HEK293 (cell line): ENCODE measurements around the gene SLC28A1.

Experiments
- CTCF ChIA-PET: fragments of 350-600 bp; formaldehyde crosslinking; extraction: SDS; loops from one replicate; lab custom pipeline; 2021; ENCODE audit warnings: antibody characterized with exemption; lab: Yijun Ruan, JAX
- POLR2A ChIA-PET: fragments of 300-600 bp; formaldehyde crosslinking; extraction: SDS; loops from one replicate; lab custom pipeline; 2020; ENCODE audit warnings: antibody characterized with exemption, inconsistent platforms; lab: Yijun Ruan, JAX
- H3K27ac ChIP-seq: fragments of 200-500 bp; sonication (Bioruptor generic); 2 replicates; pipeline ENCODE4 v1.5.1; 2014; ENCODE audit warnings: low read depth, low read length, control low read depth, inconsistent platforms; ENCODE audit errors: extremely low read depth
- H3K36me3 ChIP-seq, 2 experiments: fragments of 200-500 bp in 1 of 2; sonication (Bioruptor generic) in 1 of 2; 1 replicate in 1 of 2; 2 replicates in 1 of 2; pipeline ENCODE4 v1.5.1; 2014 to 2017; ENCODE audit warnings: inconsistent platforms in 2 of 2, low read length in 2 of 2; ENCODE audit not compliant: control insufficient read depth in 2 of 2, insufficient read depth in 1 of 2
- H3K4me1 ChIP-seq: fragments of 200-500 bp; sonication (Bioruptor generic); 2 replicates; pipeline ENCODE4 v1.5.1; 2014; ENCODE audit warnings: mild to moderate bottlenecking, low read length, inconsistent platforms; ENCODE audit not compliant: control insufficient read depth, insufficient read depth
- H3K4me3 ChIP-seq: 2 replicates; pipeline ENCODE4 v1.5.1; 2011; ENCODE audit warnings: low read depth, mild to moderate bottlenecking, control low read depth, low read length, moderate library complexity
- H3K9me3 ChIP-seq: fragments of 200-500 bp; sonication (Bioruptor generic); 2 replicates; pipeline ENCODE4 v1.5.1; 2014; ENCODE audit warnings: low read depth, low read length, inconsistent platforms; ENCODE audit not compliant: control insufficient read depth, insufficient read depth
- BCL11A ChIP-seq: fragments of 450-650 bp; formaldehyde crosslinking; IDR thresholded peaks from 2 replicates; pipeline ENCODE4 v1.5.1; 2016; ENCODE audit warnings: low read depth, missing biosample characterization, missing genetic modification characterization
- GFI1B ChIP-seq: fragments of 450-650 bp; formaldehyde crosslinking; IDR thresholded peaks from 2 replicates; pipeline ENCODE4 v1.5.1; 2016; ENCODE audit warnings: missing biosample characterization, missing genetic modification characterization
- PRDM1 ChIP-seq: fragments of 450-650 bp; formaldehyde crosslinking; IDR thresholded peaks from 2 replicates; pipeline ENCODE4; 2016; ENCODE audit warnings: missing biosample characterization, missing genetic modification characterization
- PRDM4 ChIP-seq: fragments of 450-650 bp; formaldehyde crosslinking; IDR thresholded peaks from 2 replicates; pipeline ENCODE4 v1.5.1; 2017; ENCODE audit warnings: missing biosample characterization, missing genetic modification characterization
- SETDB1 ChIP-seq: IDR thresholded peaks from one replicate; pipeline ENCODE4 v1.6.1; 2017; ENCODE audit warnings: mild to moderate bottlenecking, low read length, moderate library complexity, mixed read lengths; ENCODE audit not compliant: insufficient read length
- SP2 ChIP-seq: fragments of 450-650 bp; formaldehyde crosslinking; IDR thresholded peaks from 2 replicates; pipeline ENCODE4 v1.5.1; 2016; ENCODE audit warnings: missing biosample characterization, missing genetic modification characterization
- ZNF169 ChIP-seq: fragments of 450-650 bp; formaldehyde crosslinking; IDR thresholded peaks from 2 replicates; pipeline ENCODE4 v1.5.1; 2016; ENCODE audit warnings: missing biosample characterization, missing genetic modification characterization
- ZNF19 ChIP-seq: fragments of 450-650 bp; formaldehyde crosslinking; IDR thresholded peaks from 2 replicates; pipeline ENCODE4; 2016; ENCODE audit warnings: missing biosample characterization, missing genetic modification characterization, low read depth
- ZNF280C ChIP-seq: fragments of 450-650 bp; formaldehyde crosslinking; IDR thresholded peaks from 2 replicates; pipeline ENCODE4 v1.5.1; 2016; ENCODE audit warnings: missing biosample characterization, missing genetic modification characterization
- ZNF341 ChIP-seq: fragments of 450-650 bp; formaldehyde crosslinking; IDR thresholded peaks from 2 replicates; pipeline ENCODE4; 2016; ENCODE audit warnings: low read depth, missing biosample characterization, missing genetic modification characterization
- ZNF391 ChIP-seq: fragments of 450-650 bp; formaldehyde crosslinking; IDR thresholded peaks from 2 replicates; pipeline ENCODE4 v1.5.1; 2016; ENCODE audit warnings: low read depth, missing biosample characterization, missing genetic modification characterization, borderline replicate concordance
- ZNF426 ChIP-seq: fragments of 450-650 bp; formaldehyde crosslinking; IDR thresholded peaks from 2 replicates; pipeline ENCODE4 v1.5.1; 2017; ENCODE audit warnings: missing biosample characterization, missing genetic modification characterization, mild to moderate bottlenecking, inconsistent platforms, moderate library complexity
- ZNF521 ChIP-seq: fragments of 450-650 bp; formaldehyde crosslinking; IDR thresholded peaks from 2 replicates; pipeline ENCODE4 v1.5.1; 2017; ENCODE audit warnings: missing biosample characterization, mild to moderate bottlenecking, missing genetic modification characterization
- ZNF558 ChIP-seq: fragments of 450-650 bp; formaldehyde crosslinking; IDR thresholded peaks from 2 replicates; pipeline ENCODE4 v1.5.1; 2016; ENCODE audit warnings: missing biosample characterization, missing genetic modification characterization
- ZNF670 ChIP-seq: fragments of 450-650 bp; formaldehyde crosslinking; IDR thresholded peaks from 2 replicates; pipeline ENCODE4 v1.5.1; 2016; ENCODE audit warnings: missing biosample characterization, missing genetic modification characterization, low read depth
- TF ChIP-seq, protein P1 (sequence below): fragments of 450-650 bp; formaldehyde crosslinking; IDR thresholded peaks from 2 replicates; pipeline ENCODE4 v1.5.1; 2016; ENCODE audit warnings: missing biosample characterization, missing genetic modification characterization
- TF ChIP-seq, protein P2 (sequence below): fragments of 450-650 bp; formaldehyde crosslinking; IDR thresholded peaks from 2 replicates; pipeline ENCODE4 v1.5.1; 2016; ENCODE audit warnings: missing biosample characterization, missing genetic modification characterization
- TF ChIP-seq, protein P3 (sequence below): fragments of 450-650 bp; formaldehyde crosslinking; IDR thresholded peaks from 2 replicates; pipeline ENCODE4 v1.5.1; 2016; ENCODE audit warnings: missing biosample characterization, missing genetic modification characterization

Gene SLC28A1

GRCh38 chr15:84883466-84883865, 996 bp upstream of the SLC28A1 start (continued):
- TF ChIP-seq ZNF280C (tag by site-specific recombination), result no peak
- TF ChIP-seq PRDM1 (tag by site-specific recombination), result no peak
- TF ChIP-seq GFI1B (tag by site-specific recombination), result no peak
- TF ChIP-seq, protein P1, sequence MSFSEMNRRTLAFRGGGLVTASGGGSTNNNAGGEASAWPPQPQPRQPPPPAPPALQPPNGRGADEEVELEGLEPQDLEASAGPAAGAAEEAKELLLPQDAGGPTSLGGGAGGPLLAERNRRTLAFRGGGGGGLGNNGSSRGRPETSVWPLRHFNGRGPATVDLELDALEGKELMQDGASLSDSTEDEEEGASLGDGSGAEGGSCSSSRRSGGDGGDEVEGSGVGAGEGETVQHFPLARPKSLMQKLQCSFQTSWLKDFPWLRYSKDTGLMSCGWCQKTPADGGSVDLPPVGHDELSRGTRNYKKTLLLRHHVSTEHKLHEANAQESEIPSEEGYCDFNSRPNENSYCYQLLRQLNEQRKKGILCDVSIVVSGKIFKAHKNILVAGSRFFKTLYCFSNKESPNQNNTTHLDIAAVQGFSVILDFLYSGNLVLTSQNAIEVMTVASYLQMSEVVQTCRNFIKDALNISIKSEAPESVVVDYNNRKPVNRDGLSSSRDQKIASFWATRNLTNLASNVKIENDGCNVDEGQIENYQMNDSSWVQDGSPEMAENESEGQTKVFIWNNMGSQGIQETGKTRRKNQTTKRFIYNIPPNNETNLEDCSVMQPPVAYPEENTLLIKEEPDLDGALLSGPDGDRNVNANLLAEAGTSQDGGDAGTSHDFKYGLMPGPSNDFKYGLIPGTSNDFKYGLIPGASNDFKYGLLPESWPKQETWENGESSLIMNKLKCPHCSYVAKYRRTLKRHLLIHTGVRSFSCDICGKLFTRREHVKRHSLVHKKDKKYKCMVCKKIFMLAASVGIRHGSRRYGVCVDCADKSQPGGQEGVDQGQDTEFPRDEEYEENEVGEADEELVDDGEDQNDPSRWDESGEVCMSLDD (tag by site-specific recombination), result no peak

- ChIA-PET CTCF (interaction anchor here (0.9 kb wide), 1 partner anchor 287 kb away, joined by 3 read pairs; no protein-coding TSS in a partner anchor), POLR2A (no interaction called here)
- Histone ChIP-seq H3K27ac (no peak overlapping the region), H3K9me3 (no peaks in the 10 kb centered on the region), H3K4me3 (no peak overlapping the region), H3K36me3 (no peaks in the 10 kb centered on the region), H3K4me1 (no peaks in the 10 kb centered on the region)
- TF ChIP-seq, protein P2, sequence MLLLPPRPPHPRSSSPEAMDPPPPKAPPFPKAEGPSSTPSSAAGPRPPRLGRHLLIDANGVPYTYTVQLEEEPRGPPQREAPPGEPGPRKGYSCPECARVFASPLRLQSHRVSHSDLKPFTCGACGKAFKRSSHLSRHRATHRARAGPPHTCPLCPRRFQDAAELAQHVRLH (tag by site-specific recombination), result no peak
- no peak for TF ChIP-seq SP2
- no peak for TF ChIP-seq ZNF521 (tag by site-specific recombination)
- TF ChIP-seq ZNF391 (tag by site-specific recombination), result no peak
These were observed 1.3 kb downstream of the SLC28A1 start for GRCh38 chr15:84885801-84886200.

- ChIA-PET CTCF (interaction anchor here (0.6 to 0.9 kb wide), 3 partner anchors 12 to 287 kb away, joined by 3 to 4 read pairs (median 3); no protein-coding TSS in a partner anchor), POLR2A (no interaction called here)
- Histone ChIP-seq H3K9me3 (no peaks in the 10 kb centered on the region), H3K4me1 (no peaks in the 10 kb centered on the region), H3K4me3 (no peak overlapping the region), H3K27ac (no peak overlapping the region), H3K36me3 (no peaks in the 10 kb centered on the region)
- no peak for TF ChIP-seq SETDB1
- TF ChIP-seq ZNF558 (tag by site-specific recombination), result no peak
- TF ChIP-seq BCL11A (tag by site-specific recombination), result no peak
- TF ChIP-seq ZNF341 (tag by site-specific recombination), result no peak
These were observed 1.9 kb downstream of the SLC28A1 start for GRCh38 chr15:84886211-84886983.

- H3K36me3 ChIP-seq, result no peaks in the 10 kb centered on the region
- H3K9me3 ChIP-seq, result no peaks in the 10 kb centered on the region
- H3K27ac ChIP-seq, result no peak overlapping the region
- POLR2A ChIA-PET, result no interaction called here
- CTCF ChIA-PET, result interaction anchor here (0.6 to 1.4 kb wide), 5 partner anchors 11 to 288 kb away, joined by 3 to 4 read pairs (median 4); no protein-coding TSS in a partner anchor
- H3K4me3 ChIP-seq, result no peak overlapping the region
- H3K4me1 ChIP-seq, result no peaks in the 10 kb centered on the region
- TF ChIP-seq, protein P3, sequence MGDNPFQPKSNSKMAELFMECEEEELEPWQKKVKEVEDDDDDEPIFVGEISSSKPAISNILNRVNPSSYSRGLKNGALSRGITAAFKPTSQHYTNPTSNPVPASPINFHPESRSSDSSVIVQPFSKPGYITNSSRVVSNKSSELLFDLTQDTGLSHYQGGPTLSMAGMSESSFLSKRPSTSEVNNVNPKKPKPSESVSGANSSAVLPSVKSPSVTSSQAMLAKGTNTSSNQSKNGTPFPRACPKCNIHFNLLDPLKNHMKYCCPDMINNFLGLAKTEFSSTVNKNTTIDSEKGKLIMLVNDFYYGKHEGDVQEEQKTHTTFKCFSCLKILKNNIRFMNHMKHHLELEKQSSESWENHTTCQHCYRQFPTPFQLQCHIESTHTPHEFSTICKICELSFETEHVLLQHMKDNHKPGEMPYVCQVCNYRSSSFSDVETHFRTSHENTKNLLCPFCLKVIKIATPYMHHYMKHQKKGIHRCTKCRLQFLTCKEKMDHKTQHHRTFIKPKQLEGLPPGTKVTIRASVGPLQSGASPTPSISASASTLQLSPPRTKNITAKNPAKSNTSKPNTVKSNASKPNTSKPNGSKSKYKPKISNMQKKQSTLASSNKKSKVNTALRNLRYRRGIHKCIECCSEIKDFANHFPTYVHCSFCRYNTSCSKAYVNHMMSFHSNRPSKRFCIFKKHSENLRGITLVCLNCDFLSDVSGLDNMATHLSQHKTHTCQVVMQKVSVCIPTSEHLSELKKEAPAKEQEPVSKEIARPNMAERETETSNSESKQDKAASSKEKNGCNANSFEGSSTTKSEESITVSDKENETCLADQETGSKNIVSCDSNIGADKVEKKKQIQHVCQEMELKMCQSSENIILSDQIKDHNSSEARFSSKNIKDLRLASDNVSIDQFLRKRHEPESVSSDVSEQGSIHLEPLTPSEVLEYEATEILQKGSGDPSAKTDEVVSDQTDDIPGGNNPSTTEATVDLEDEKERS, result no peak
- TF ChIP-seq ZNF19 (tag by site-specific recombination) (no peak), PRDM4 (tag by site-specific recombination) (no peak), ZNF426 (tag by site-specific recombination) (no peak), ZNF169 (tag by site-specific recombination) (no peak), ZNF670 (tag by site-specific recombination) (no peak)
These were observed 2.5 kb downstream of the SLC28A1 start for GRCh38 chr15:84886984-84887299.
